HG03135 (cell line): ENCODE results near the gene FAM185A.
A peak's percentile ranks its signal among the peaks of the same experiment; 100 is the strongest.
"Not testable (repeated sequence)": the region's sequence is repeated elsewhere in the genome, so short reads cannot be mapped to it uniquely, and the experiment has no call there.

Experiments used
- ATAC-seq: cut with Tn5 transposase; IDR thresholded peaks from one replicate; pipeline ENCODE4 v1.9.1; 2021; ENCODE audit warnings: mild to moderate bottlenecking, moderate library complexity; ENCODE audit not compliant: unreplicated experiment

FAM185A gene

GRCh38 chr7:102748605-102749444, at the start of gene FAM185A:
TSS of gene FAM185A (plus strand) at chr7:102748999. CDS start at chr7:102749208, 209 bp downstream.
- ATAC-seq, result peak; percentile 99

- ATAC-seq, result peak; percentile 54
Observed at GRCh38 chr7:102713011-102713690, 35.6 kb upstream of the FAM185A start.

GRCh38 chr7:102713691-102714080, 35.1 kb upstream of the FAM185A start:
- ATAC-seq, result peak; percentile 66

- not testable (repeated sequence) for ATAC-seq
Observed at GRCh38 chr7:102714774-102715522, 33.9 kb upstream of the FAM185A start.

- peak; percentile 62 for ATAC-seq
Observed at GRCh38 chr7:102715718-102716117, 33.1 kb upstream of the FAM185A start.

- ATAC-seq, result not testable (repeated sequence)
Observed at GRCh38 chr7:102718491-102718890, 30.3 kb upstream of the FAM185A start.

- ATAC-seq, result not testable (repeated sequence)
Observed at GRCh38 chr7:102726170-102726569, 22.6 kb upstream of the FAM185A start.

GRCh38 chr7:102729670-102730069, 19.1 kb upstream of the FAM185A start:
- ATAC-seq, result not testable (repeated sequence)

GRCh38 chr7:102730431-102730830, 18.4 kb upstream of the FAM185A start:
- ATAC-seq, result not testable (repeated sequence)

- not testable (repeated sequence) for ATAC-seq
Observed at GRCh38 chr7:102742002-102742771, 6.6 kb upstream of the FAM185A start.

- not testable (repeated sequence) for ATAC-seq
Observed at GRCh38 chr7:102743861-102744260, 4.9 kb upstream of the FAM185A start.

GRCh38 chr7:102745494-102746288, 3.1 kb upstream of the FAM185A start:
- ATAC-seq, result not testable (repeated sequence)

GRCh38 chr7:102749445-102749786, 617 bp downstream of the FAM185A start:
- peak; percentile 5 for ATAC-seq

- not testable (repeated sequence) for ATAC-seq
Observed at GRCh38 chr7:102758227-102758626, 9.4 kb downstream of the FAM185A start.

GRCh38 chr7:102759934-102760333, 11.1 kb downstream of the FAM185A start:
- ATAC-seq, result not testable (repeated sequence)

GRCh38 chr7:102761234-102761633, 12.4 kb downstream of the FAM185A start:
- not testable (repeated sequence) for ATAC-seq

GRCh38 chr7:102763295-102763905, 14.6 kb downstream of the FAM185A start:
- ATAC-seq, result not testable (repeated sequence)

- not testable (repeated sequence) for ATAC-seq
Observed at GRCh38 chr7:102769657-102770192, 20.9 kb downstream of the FAM185A start.

GRCh38 chr7:102770467-102770866, 21.7 kb downstream of the FAM185A start:
- not testable (repeated sequence) for ATAC-seq
